K562 (cell line): ENCODE data around the gene CA7. TPM values are rescaled to one million over a fixed set of nuclear protein-coding genes. Genes with fewer than 3 reads are reported as not detected.

ENCODE experiments used
- ATAC-seq: fragments of 200-7000 bp; cut with Tn5 transposase; 3 replicates; pipeline ENCODE4 v1.9.1; 2020; ENCODE audit warnings: moderate library complexity
- BruUV-seq: library from RNA; stranded (reverse); fragments of 400-500 nt; replicated peaks from 2 replicates; lab custom pipeline; 2021; lab: Mats Ljungman, UMichigan
- CTCF ChIA-PET: fragments of 300-600 bp; formaldehyde crosslinking; extraction: SDS; loops from one replicate; lab custom pipeline; 2021; ENCODE audit warnings: low intra/inter-chr PET ratio; lab: Yijun Ruan, JAX
- POLR2A ChIA-PET: fragments of 300-600, 350-650 bp; sonication (Branson Sonifier 250); formaldehyde crosslinking; extraction: SDS; loops from one replicate; lab custom pipeline; 2021; ENCODE audit warnings: antibody characterized with exemption, inconsistent platforms; lab: Yijun Ruan, JAX
- DNase-seq, 4 experiments: peaks; one replicate each; pipeline versions ENCODE4 v3.0.0 to v3.0.0-alpha.2; 2011 to 2018; ENCODE audit warnings: low spot score in 3 of 4, mixed read lengths in 3 of 4; ENCODE audit errors: extremely low read depth in 1 of 4
- FAIRE-seq: peaks from 2 replicates; lab custom pipeline; 2011; peaks lifted over from hg19 to GRCh38; lab: Jason Lieb, UNC
- H2AFZ ChIP-seq: 2 replicates; pipeline ENCODE4 v1.6.0; 2011; ENCODE audit warnings: low read depth, low read length, control low read depth, inconsistent platforms
- H3K27ac ChIP-seq: fragments of 200-600 bp; 3 replicates; pipeline ENCODE4 v1.8.0; 2011; ENCODE audit warnings: low read depth, mild to moderate bottlenecking, control low read depth, inconsistent platforms, low read length, moderate library complexity, mixed read lengths; ENCODE audit errors: extremely low read depth
- H3K27me3 ChIP-seq, 2 experiments: fragments of 300-600 bp in 1 of 2; 2 replicates in 1 of 2; 3 replicates in 1 of 2; pipeline versions ENCODE4 v1.6.0 to v1.8.0; 2011; ENCODE audit warnings: inconsistent platforms in 2 of 2, low read length in 2 of 2, mild to moderate bottlenecking in 1 of 2, mixed read lengths in 1 of 2, moderate library complexity in 1 of 2; ENCODE audit not compliant: control insufficient read depth in 2 of 2, insufficient read depth in 2 of 2
- H3K36me3 ChIP-seq: fragments of 300-600 bp; 3 replicates; pipeline ENCODE4 v1.8.0; 2011; ENCODE audit warnings: mild to moderate bottlenecking, low read length, inconsistent platforms; ENCODE audit not compliant: control insufficient read depth, insufficient read depth
- H3K4me1 ChIP-seq, 2 experiments: fragments of 200-600 bp in 1 of 2; replicated peaks in 1 of 2; 2 replicates in 1 of 2; 3 replicates in 1 of 2; pipeline versions ENCODE4 v1.5.1 to v1.8.0; 2011; ENCODE audit warnings: inconsistent platforms in 2 of 2, low read length in 2 of 2, mild to moderate bottlenecking in 1 of 2, mixed read lengths in 1 of 2, moderate library complexity in 1 of 2; ENCODE audit not compliant: control insufficient read depth in 2 of 2, insufficient read depth in 2 of 2
- H3K4me2 ChIP-seq: 2 replicates; pipeline ENCODE4 v1.6.1; 2011; ENCODE audit warnings: low read length, control low read depth, inconsistent platforms, mixed read lengths; ENCODE audit not compliant: insufficient read depth
- H3K4me3 ChIP-seq: fragments of 200-600 bp; sonication (generic), shearing (Covaris generic); 2 replicates; pipeline ENCODE4 v1.5.1; 2016; ENCODE audit warnings: control low read depth, inconsistent platforms
- H3K79me2 ChIP-seq: fragments of 200-600 bp; 3 replicates; pipeline ENCODE4 v1.8.0; 2011; ENCODE audit warnings: low read length, inconsistent platforms; ENCODE audit not compliant: control insufficient read depth, insufficient read depth
- H3K9ac ChIP-seq, 2 experiments: 2 replicates each; pipeline versions ENCODE4 v1.6.0 to v1.6.1; 2011; ENCODE audit warnings: low read depth in 2 of 2, low read length in 2 of 2, control low read depth in 1 of 2, inconsistent platforms in 1 of 2, mild to moderate bottlenecking in 1 of 2, mixed read lengths in 1 of 2; ENCODE audit not compliant: insufficient read depth in 1 of 2
- H3K9me1 ChIP-seq: one replicate; pipeline ENCODE4 v1.6.0; 2011; ENCODE audit warnings: inconsistent platforms, mild to moderate bottlenecking, low read length, moderate library complexity; ENCODE audit not compliant: control insufficient read depth, insufficient read depth
- H3K9me3 ChIP-seq: replicated peaks from 2 replicates; pipeline ENCODE4 v1.5.1; 2011; ENCODE audit warnings: low read depth, low read length, inconsistent platforms; ENCODE audit not compliant: control insufficient read depth, insufficient read depth
- H4K20me1 ChIP-seq: replicated peaks from 2 replicates; pipeline ENCODE4 v1.6.1; 2011; ENCODE audit warnings: low read length, inconsistent platforms, mixed read lengths; ENCODE audit not compliant: control insufficient read depth, insufficient read depth
- BRD9 ChIP-seq: fragments of 450-650 bp; IDR thresholded peaks from 2 replicates; pipeline ENCODE4 v1.6.1; 2018; ENCODE audit warnings: low read depth; ENCODE audit not compliant: partially characterized antibody
- CEBPB ChIP-seq: fragments of 450-650 bp; IDR thresholded peaks from 2 replicates; pipeline ENCODE4 v1.6.1; 2016; ENCODE audit warnings: missing genetic modification characterization, missing compliant biosample characterization
- CLOCK ChIP-seq: fragments of 250-450 bp; sonication (Bioruptor Pico); IDR thresholded peaks from 2 replicates; pipeline ENCODE4 v1.4.0; 2020; ENCODE audit warnings: mild to moderate bottlenecking, moderate library complexity, borderline replicate concordance
- E2F5 ChIP-seq: sonication (generic); formaldehyde crosslinking; IDR thresholded peaks from 2 replicates; pipeline ENCODE4 v1.8.0; 2022; ENCODE audit warnings: mild to moderate bottlenecking, missing genetic modification reagents
- ELK1 ChIP-seq: sonication (generic); formaldehyde crosslinking; IDR thresholded peaks from 2 replicates; pipeline ENCODE4 v1.8.1; 2022; ENCODE audit warnings: missing genetic modification reagents
- HDAC8 ChIP-seq: fragments of 450-650 bp; IDR thresholded peaks from 2 replicates; pipeline ENCODE4 v1.6.1; 2016; ENCODE audit warnings: mild to moderate bottlenecking, missing genetic modification characterization, moderate library complexity, missing compliant biosample characterization
- HNRNPLL ChIP-seq: fragments of 200-400 bp; formaldehyde crosslinking; IDR thresholded peaks from 2 replicates; pipeline ENCODE4 v1.6.1; 2017; ENCODE audit warnings: low read length, low read depth, mild to moderate bottlenecking; ENCODE audit not compliant: poor library complexity, severe bottlenecking
- KDM2B ChIP-seq: fragments of 250-450 bp; sonication (Bioruptor Pico); IDR thresholded peaks from 2 replicates; pipeline ENCODE4 v1.8.0; 2021; ENCODE audit warnings: mild to moderate bottlenecking, moderate library complexity
- MIER1 ChIP-seq: fragments of 450-650 bp; IDR thresholded peaks from 2 replicates; pipeline ENCODE4 v1.6.1; 2016; ENCODE audit warnings: antibody characterized with exemption, mild to moderate bottlenecking, low read depth
- MYBL2 ChIP-seq, 2 experiments: fragments of 450-650 bp in 1 of 2; sonication (generic) in 1 of 2; formaldehyde crosslinking in 1 of 2; IDR thresholded peaks; 2 replicates each; pipeline versions ENCODE4 v1.6.1 to v1.8.1; 2017 to 2022; ENCODE audit warnings: borderline replicate concordance in 1 of 2, inconsistent platforms in 1 of 2, low read depth in 1 of 2, mild to moderate bottlenecking in 1 of 2, missing genetic modification reagents in 1 of 2, moderate library complexity in 1 of 2
- ZBTB12 ChIP-seq: fragments of 250-450 bp; sonication (Bioruptor Pico); IDR thresholded peaks from 2 replicates; pipeline ENCODE4 v1.4.0; 2020
- ZNF740 ChIP-seq, 3 experiments: fragments of 200-800 bp in 1 of 3; sonication (Bioruptor generic) in 1 of 3; sonication (generic) in 1 of 3; formaldehyde crosslinking in 1 of 3; IDR thresholded peaks; 2 replicates each; pipeline versions ENCODE4 v1.6.1 to v1.8.0; 2016 to 2022; ENCODE audit warnings: mild to moderate bottlenecking in 2 of 3, missing compliant biosample characterization in 2 of 3, missing genetic modification characterization in 2 of 3, missing genetic modification reagents in 1 of 3
- WGBS: fragments of 100-300 bp; shearing (Covaris generic); methylation state at CpG from one replicate; pipeline ENCODE4 v1.1.6; 2016; ENCODE audit warnings: low coverage, mixed read lengths; ENCODE audit not compliant: insufficient coverage; ENCODE audit errors: missing lambda C conversion rate; 5-methylcytosine and 5-hydroxymethylcytosine counted together
- in situ Hi-C: fragments of 300-500 bp; cut with MboI; formaldehyde crosslinking; loops from 4 replicates; pipeline ENCODE4 v1.15.0; 2018; ENCODE audit warnings: inconsistent platforms, mixed read lengths
- intact Hi-C: fragments of 100-400 bp; cut with micrococcal nuclease; formaldehyde crosslinking; loops from 2 replicates; pipeline ENCODE4 v1.14.2; 2022
- polyA plus RNA-seq, 8 experiments: library from polyadenylated mRNA; depleted of rRNA in 4 of 8; stranded (reverse) in 5 of 8; unstranded in 3 of 8; fragments of >200 nt; fragmentation: Nextera tagmentation in 2 of 8; fragmentation: Illumina TruSeq in 1 of 8; extraction: Ambion mirVana in 2 of 8; extraction: Trizol in 1 of 8; gene quantifications; 2 replicates each; pipeline versions ENCODE4 v1.2.1 to v1.2.3, GENCODE V29; 2011 to 2014; ENCODE audit warnings: inconsistent platforms in 1 of 8, missing spikeins in 1 of 8
- total RNA-seq, 7 experiments: library from RNA; depleted of rRNA in 6 of 7; stranded (reverse); fragments of >200 nt in 6 of 7; fragmentation: Illumina TruSeq in 2 of 7; extraction: Trizol in 2 of 7; gene quantifications; 2 replicates each; pipeline versions ENCODE4 v1.2.1 to v1.2.3, GENCODE V29; 2011 to 2021; ENCODE audit warnings: low replicate concordance in 1 of 7

CA7 gene
- total and polyA plus RNA-seq, 9 of the 15 experiments (the other 6 are each of a cell fraction or from before 2014, with no cell fraction given) = 0.03 to 0.07 (median 0.05) TPM; not detected in 5

GRCh38 chr16:66872559-66872942 lies 28.3 kb downstream of the CA7 start:
- ChIA-PET POLR2A (interaction anchor here (0.6 to 1.2 kb wide), 7 partner anchors 9 to 466 kb away, joined by 3 to 4 read pairs (median 3); no protein-coding TSS in a partner anchor), CTCF (no interaction called here)
- intact Hi-C loops = loop anchor here (2.0 kb wide), 1 partner anchor 212 kb away; no protein-coding TSS in a partner anchor
- peak overlapping the region; percentile 92 for H2AFZ ChIP-seq
- H3K4me3 ChIP-seq = peak overlapping the region; percentile 20
- no TSS peak for BruUV-seq
- H4K20me1 ChIP-seq = no peaks in the 10 kb centered on the region
- H3K27me3 ChIP-seq = no peaks in the 10 kb centered on the region
- peaks cover 2% of the 10 kb centered on the region for H3K9me1 ChIP-seq
- FAIRE-seq = no peak
- WGBS = 39% methylated on average over 4 of the region's 4 CpGs
- H3K4me2 ChIP-seq = peak overlapping the region; percentile 84
- H3K4me1 ChIP-seq = peaks cover 5 to 16% of the 10 kb centered on the region in 2 experiments; a peak in 3 of 5 replicates
- DNase-seq = no peak
- no peak for ATAC-seq
- in situ Hi-C loops = no loop called here
- no peaks in the 10 kb centered on the region for H3K79me2 ChIP-seq
- no peaks in the 10 kb centered on the region for H3K36me3 ChIP-seq
- peak overlapping the region; percentile 66 to 88; a peak in 3 of 4 replicates for H3K9ac ChIP-seq
- H3K9me3 ChIP-seq = no peaks in the 10 kb centered on the region
- H3K27ac ChIP-seq = peak overlapping the region; percentile 68; the same call in 1 of the 3 replicates
- TF ChIP-seq ZNF740 (CRISPR knock-in tag; IDR thresholded peaks at IDR 0.05) = no peak
- no peak for TF ChIP-seq ZNF740 (tag; IDR thresholded peaks at IDR 0.05)
- TF ChIP-seq E2F5 (CRISPR knock-in tag) = no peak
- TF ChIP-seq MYBL2 (IDR thresholded peaks at IDR 0.05; ENCODE audit: low read depth) = no peak
- TF ChIP-seq MYBL2 (CRISPR knock-in tag; IDR thresholded peaks at IDR 0.05; ENCODE audit: borderline replicate concordance) = no peak
- TF ChIP-seq ELK1 (CRISPR knock-in tag) = no peak
- TF ChIP-seq CLOCK (CRISPR knock-in tag) = no peak
- no peak for TF ChIP-seq KDM2B
- no peak for TF ChIP-seq HNRNPLL
- TF ChIP-seq CEBPB = peak; percentile 88
- no peak for TF ChIP-seq MIER1
- no peak for TF ChIP-seq HDAC8
- TF ChIP-seq ZBTB12 (CRISPR knock-in tag) = no peak
- TF ChIP-seq BRD9 = no peak
